GM12892 (cell line): ENCODE data around the gene TCF12.

Experiments
- POLR2A ChIP-seq: IDR thresholded peaks from 2 replicates; pipeline ENCODE4 v1.6.1; 2011; ENCODE audit warnings: low read depth, low read length, control low read depth
- POLR2AphosphoS5 ChIP-seq: IDR thresholded peaks from 2 replicates; pipeline ENCODE4 v1.6.1; 2011; ENCODE audit warnings: low read depth, low read length, control low read depth

DNA sequence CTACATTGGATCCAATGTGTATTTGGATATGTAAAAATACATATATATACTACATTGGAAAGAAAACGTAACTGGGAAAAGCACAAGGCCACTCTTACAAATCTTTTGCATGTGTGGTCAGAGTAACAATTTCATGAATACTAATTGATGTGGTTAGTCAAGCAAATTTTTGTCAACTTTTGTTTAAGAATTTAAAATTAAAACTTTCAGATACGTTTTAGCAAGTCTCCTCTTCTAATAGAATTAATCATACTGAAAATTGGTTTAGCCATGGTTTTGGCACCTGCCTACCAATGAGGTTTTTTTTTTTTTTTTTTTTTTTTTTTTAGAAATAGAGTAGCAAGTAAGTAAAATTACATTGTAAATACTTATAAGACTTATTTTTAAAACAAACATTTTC is 304.9 kb downstream of the TCF12 start:
- no peak for TF ChIP-seq POLR2AphosphoS5
- TF ChIP-seq POLR2A = no peak
